ENCODE data around the gene ZNF778.

The ZNF778 gene

GRCh38 chr16:89217388-89218191 lies at the start of gene ZNF778:
TSS of gene ZNF778 (plus strand) at chr16:89217703. CDS start at chr16:89221128, 3,425 bp downstream.
- peak in 1 of 2 experiments; percentile 45 for DNase-seq

- no peak for DNase-seq
Measured at GRCh38 chr16:89168381-89169189, 48.9 kb upstream of the ZNF778 start.

GRCh38 chr16:89169778-89170177 lies 47.7 kb upstream of the ZNF778 start:
- no peak for DNase-seq

GRCh38 chr16:89170346-89171215 lies 46.9 kb upstream of the ZNF778 start:
- DNase-seq, result no peak

- peak; percentile 90 to 92 for DNase-seq
Measured at GRCh38 chr16:89171216-89172170, 46.0 kb upstream of the ZNF778 start, which contains the start of gene CDH15. TSS of gene CDH15 (plus strand) at chr16:89171748. CDS start at chr16:89171832, 84 bp downstream.

- DNase-seq, result no peak
Measured at GRCh38 chr16:89172171-89172527, 45.4 kb upstream of the ZNF778 start.

- DNase-seq, result no peak
Measured at GRCh38 chr16:89172528-89173173, 44.9 kb upstream of the ZNF778 start.

- no peak for DNase-seq
Measured at GRCh38 chr16:89173174-89173921, 44.2 kb upstream of the ZNF778 start.

GRCh38 chr16:89174055-89174827 lies 43.3 kb upstream of the ZNF778 start:
- no peak for DNase-seq

- no peak for DNase-seq
Measured at GRCh38 chr16:89174877-89175276, 42.6 kb upstream of the ZNF778 start.

- DNase-seq, result peak; percentile 50 to 93
Measured at GRCh38 chr16:89175280-89176146, 42.0 kb upstream of the ZNF778 start.

GRCh38 chr16:89176147-89176690 lies 41.3 kb upstream of the ZNF778 start:
- no peak for DNase-seq

GRCh38 chr16:89176717-89177116 lies 40.8 kb upstream of the ZNF778 start:
- DNase-seq, result no peak

- DNase-seq, result no peak
Measured at GRCh38 chr16:89177501-89177900, 40.0 kb upstream of the ZNF778 start.

GRCh38 chr16:89178453-89179147 lies 38.9 kb upstream of the ZNF778 start:
- no peak for DNase-seq

- DNase-seq, result no peak
Measured at GRCh38 chr16:89179148-89179484, 38.4 kb upstream of the ZNF778 start.

- DNase-seq, result no peak
Measured at GRCh38 chr16:89179656-89180315, 37.7 kb upstream of the ZNF778 start.
